ENCODE measurements around the gene ASXL2. TPM values are rescaled to one million over a fixed set of nuclear protein-coding genes. Genes with fewer than 3 reads are reported as not detected.
"Not testable (repeated sequence)": the region's sequence is repeated elsewhere in the genome, so short reads cannot be mapped to it uniquely, and the experiment has no call there.

Gene ASXL2
- total RNA-seq, 1 donor from 2014 or later: 25.4 TPM

DNA sequence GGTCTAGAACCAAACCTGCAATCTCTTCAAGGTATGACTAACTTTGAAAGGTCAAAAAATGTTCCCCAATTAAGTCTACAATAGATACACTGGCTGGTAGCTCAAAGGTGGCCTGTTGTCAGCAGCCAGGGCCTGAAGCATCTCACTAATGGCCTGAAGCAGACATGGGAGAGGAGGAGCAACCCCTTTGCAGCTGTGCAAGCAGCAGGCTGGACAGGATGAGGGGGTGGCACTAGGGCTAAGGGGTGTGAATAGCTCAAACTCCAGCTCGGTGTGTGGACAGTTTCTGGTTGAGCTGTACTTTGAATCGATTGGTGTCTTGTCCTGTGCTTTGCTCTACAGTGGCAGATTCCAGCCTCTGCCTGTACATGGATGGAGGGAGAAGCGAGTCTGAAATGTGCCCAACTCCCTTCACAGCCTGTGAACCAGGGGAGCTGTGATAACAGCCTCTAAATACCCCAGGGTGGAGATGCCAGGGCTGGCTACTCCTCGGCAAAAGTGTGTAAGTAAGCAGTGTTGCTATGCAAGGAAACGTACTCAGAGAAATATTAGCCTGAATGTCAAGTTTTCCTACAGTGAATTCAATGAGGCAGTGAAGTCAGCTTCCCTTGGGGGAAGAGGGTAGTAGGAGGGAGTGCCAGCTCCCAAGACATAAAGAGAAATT is 170.2 kb downstream of the ASXL2 start:
- H3K4me3 Mint-ChIP-seq: no peak overlapping the region
- peaks cover 8% of the 10 kb centered on the region for H3K9me3 Mint-ChIP-seq
- peaks cover 8% of the 10 kb centered on the region for H3K4me1 Mint-ChIP-seq
- no peak for DNase-seq (ENCODE audit: low spot score in 2 of 2, unreplicated experiment in 2 of 2)
- H3K36me3 Mint-ChIP-seq: no peaks in the 10 kb centered on the region
- no peaks in the 10 kb centered on the region for H3K27me3 Mint-ChIP-seq (ENCODE audit: low read depth)
- no peak overlapping the region for H3K27ac Mint-ChIP-seq
- TF ChIP-seq, protein P1, sequence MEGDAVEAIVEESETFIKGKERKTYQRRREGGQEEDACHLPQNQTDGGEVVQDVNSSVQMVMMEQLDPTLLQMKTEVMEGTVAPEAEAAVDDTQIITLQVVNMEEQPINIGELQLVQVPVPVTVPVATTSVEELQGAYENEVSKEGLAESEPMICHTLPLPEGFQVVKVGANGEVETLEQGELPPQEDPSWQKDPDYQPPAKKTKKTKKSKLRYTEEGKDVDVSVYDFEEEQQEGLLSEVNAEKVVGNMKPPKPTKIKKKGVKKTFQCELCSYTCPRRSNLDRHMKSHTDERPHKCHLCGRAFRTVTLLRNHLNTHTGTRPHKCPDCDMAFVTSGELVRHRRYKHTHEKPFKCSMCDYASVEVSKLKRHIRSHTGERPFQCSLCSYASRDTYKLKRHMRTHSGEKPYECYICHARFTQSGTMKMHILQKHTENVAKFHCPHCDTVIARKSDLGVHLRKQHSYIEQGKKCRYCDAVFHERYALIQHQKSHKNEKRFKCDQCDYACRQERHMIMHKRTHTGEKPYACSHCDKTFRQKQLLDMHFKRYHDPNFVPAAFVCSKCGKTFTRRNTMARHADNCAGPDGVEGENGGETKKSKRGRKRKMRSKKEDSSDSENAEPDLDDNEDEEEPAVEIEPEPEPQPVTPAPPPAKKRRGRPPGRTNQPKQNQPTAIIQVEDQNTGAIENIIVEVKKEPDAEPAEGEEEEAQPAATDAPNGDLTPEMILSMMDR (IDR thresholded peaks at IDR 0.05; ENCODE audit: unreplicated experiment): no peak

DNA sequence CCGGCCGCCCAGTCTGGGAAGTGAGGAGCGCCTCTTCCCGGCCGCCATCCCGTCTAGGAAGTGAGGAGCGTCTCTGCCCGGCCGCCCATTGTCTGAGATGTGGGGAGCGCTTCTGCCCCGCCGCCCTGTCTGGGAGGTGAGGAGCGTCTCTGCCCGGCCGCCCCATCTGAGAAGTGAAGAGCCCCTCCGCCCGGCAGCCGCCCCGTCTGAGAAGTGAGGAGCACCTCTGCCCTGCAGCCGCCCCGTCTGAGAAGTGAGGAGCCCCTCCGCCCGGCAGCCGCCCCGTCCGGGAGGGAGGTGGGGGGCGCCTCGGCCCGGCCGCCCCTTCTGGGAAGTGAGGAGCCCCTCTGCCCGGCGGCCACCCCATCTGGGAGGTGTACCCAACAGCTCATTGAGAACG is 172.7 kb downstream of the ASXL2 start:
- not testable (repeated sequence) for H3K36me3 Mint-ChIP-seq; H3K27me3 Mint-ChIP-seq (ENCODE audit: low read depth); H3K27ac Mint-ChIP-seq; H3K4me1 Mint-ChIP-seq; H3K9me3 Mint-ChIP-seq; DNase-seq (ENCODE audit: low spot score in 2 of 2, unreplicated experiment in 2 of 2); H3K4me3 Mint-ChIP-seq

DNA sequence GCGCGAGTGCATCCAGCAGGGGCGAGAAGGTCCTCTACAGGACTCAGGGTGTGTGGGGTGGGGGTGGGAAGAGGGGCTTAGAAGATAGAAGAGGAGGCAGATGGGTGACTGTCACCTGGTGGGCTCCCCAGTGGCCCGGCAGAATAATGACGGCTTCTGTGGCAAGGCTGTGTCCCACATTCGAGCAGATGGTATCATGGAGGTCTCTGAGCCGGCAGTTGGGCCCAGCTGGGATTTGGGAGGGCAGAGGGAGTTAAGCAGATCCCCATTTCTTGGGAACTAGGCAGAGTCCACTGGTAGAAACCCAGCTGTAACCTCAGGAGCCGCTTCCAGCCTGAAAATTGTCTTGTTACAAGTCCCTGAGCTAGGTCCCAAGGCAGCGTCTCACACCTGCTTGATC is 176.5 kb downstream of the ASXL2 start:
- Mint-ChIP-seq H3K4me3 (no peak overlapping the region), H3K4me1 (peaks cover 4% of the 10 kb centered on the region), H3K9me3 (no peaks in the 10 kb centered on the region), H3K36me3 (no peaks in the 10 kb centered on the region), H3K27ac (no peak overlapping the region), H3K27me3 (ENCODE audit: low read depth) (no peaks in the 10 kb centered on the region)
- no peak for DNase-seq (ENCODE audit: low spot score in 2 of 2, unreplicated experiment in 2 of 2)
- TF ChIP-seq, protein P1 (IDR thresholded peaks at IDR 0.05; ENCODE audit: unreplicated experiment): no peak

DNA sequence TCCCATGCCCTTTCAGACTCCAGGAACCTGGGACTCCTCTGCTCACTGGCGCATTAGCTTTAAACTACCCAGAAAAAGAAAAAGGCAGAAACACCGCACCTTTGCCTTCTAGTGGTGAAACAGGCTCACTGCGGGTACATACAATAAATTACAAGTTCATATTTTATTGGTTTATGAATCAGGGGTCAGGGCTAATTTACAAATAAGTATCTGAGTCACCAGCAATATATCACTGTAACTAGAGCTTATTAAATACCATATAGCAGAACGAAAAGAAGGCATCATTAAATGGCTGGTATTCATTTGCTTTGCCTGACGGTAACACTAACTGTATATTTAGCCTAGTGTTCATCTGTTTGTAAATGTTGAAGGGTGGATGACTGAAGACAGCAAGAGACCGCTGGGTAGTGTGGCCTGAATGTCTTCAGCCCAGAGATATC is 178.0 kb downstream of the ASXL2 start:
- no peak overlapping the region for H3K4me3 Mint-ChIP-seq
- peaks cover 2% of the 10 kb centered on the region for H3K27me3 Mint-ChIP-seq (ENCODE audit: low read depth)
- peaks cover 4% of the 10 kb centered on the region for H3K4me1 Mint-ChIP-seq
- H3K27ac Mint-ChIP-seq: no peak overlapping the region
- TF ChIP-seq, protein P1 (IDR thresholded peaks at IDR 0.05; ENCODE audit: unreplicated experiment): peak; percentile 74
- H3K9me3 Mint-ChIP-seq: no peaks in the 10 kb centered on the region
- H3K36me3 Mint-ChIP-seq: no peaks in the 10 kb centered on the region
- DNase-seq (ENCODE audit: low spot score in 2 of 2, unreplicated experiment in 2 of 2): no peak

DNA sequence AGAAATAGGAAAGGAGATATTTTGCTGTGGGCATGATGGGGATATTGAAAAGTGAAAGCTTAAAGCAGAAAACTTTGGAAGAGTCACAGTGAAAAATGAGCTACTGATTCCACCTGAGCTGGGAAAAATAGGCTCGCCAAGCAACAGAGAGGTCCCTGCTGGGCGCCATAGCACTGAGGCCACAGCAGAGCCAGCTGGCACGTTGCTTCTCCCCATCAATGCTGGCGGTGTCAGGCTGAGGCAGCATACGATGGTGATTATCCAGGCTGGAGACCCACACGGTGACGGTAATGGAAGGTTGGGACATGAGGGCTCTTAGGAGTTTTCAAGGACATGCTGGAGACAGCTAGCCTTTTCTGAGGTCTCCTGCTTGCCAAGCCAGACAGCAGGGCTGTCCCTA is 179.1 kb downstream of the ASXL2 start:
- H3K27me3 Mint-ChIP-seq (ENCODE audit: low read depth): peaks cover 2% of the 10 kb centered on the region
- no peak overlapping the region for H3K27ac Mint-ChIP-seq
- H3K4me3 Mint-ChIP-seq: no peak overlapping the region
- no peaks in the 10 kb centered on the region for H3K36me3 Mint-ChIP-seq
- H3K4me1 Mint-ChIP-seq: peaks cover 4% of the 10 kb centered on the region
- no peak for DNase-seq (ENCODE audit: low spot score in 2 of 2, unreplicated experiment in 2 of 2)
- no peaks in the 10 kb centered on the region for H3K9me3 Mint-ChIP-seq
- TF ChIP-seq, protein P1 (IDR thresholded peaks at IDR 0.05; ENCODE audit: unreplicated experiment): no peak

DNA sequence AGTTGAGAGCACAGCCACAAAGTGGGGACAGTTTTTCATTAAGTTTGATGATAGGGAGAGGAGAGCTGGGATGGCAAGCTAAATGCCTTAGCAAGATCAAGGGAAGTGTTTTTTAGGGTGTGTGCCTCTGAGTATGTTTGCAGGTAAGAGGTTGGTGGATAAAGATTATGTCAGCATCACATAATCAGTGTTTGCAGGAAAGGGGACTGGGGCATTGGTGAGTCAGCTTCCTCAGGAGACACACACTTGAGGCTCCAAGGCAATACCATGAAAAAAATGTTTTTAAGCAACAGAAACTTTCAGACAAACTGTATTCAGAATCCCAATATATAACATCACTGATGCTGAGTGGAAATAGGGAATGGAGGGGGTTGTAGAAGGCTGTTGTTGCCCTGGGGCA is 179.5 kb downstream of the ASXL2 start:
- DNase-seq (ENCODE audit: low spot score in 2 of 2, unreplicated experiment in 2 of 2): no peak
- TF ChIP-seq, protein P1 (IDR thresholded peaks at IDR 0.05; ENCODE audit: unreplicated experiment): no peak
- peaks cover 2% of the 10 kb centered on the region for H3K27me3 Mint-ChIP-seq (ENCODE audit: low read depth)
- no peaks in the 10 kb centered on the region for H3K36me3 Mint-ChIP-seq
- no peak overlapping the region for H3K27ac Mint-ChIP-seq
- no peak overlapping the region for H3K4me3 Mint-ChIP-seq
- H3K9me3 Mint-ChIP-seq: no peaks in the 10 kb centered on the region
- peaks cover 4% of the 10 kb centered on the region for H3K4me1 Mint-ChIP-seq

Measured in mesothelial cell of epicardium (in vitro differentiated cells).